K562 (cell line): Measurements from ENCODE around the gene CHURC1. TPM values are rescaled to one million over a fixed set of nuclear protein-coding genes. Genes with fewer than 3 reads are reported as not detected.

ENCODE experiments used
- ATAC-seq: fragments of 200-7000 bp; cut with Tn5 transposase; 3 replicates; pipeline ENCODE4 v1.9.1; 2020; ENCODE audit warnings: moderate library complexity
- BruUV-seq: library from RNA; stranded (reverse); fragments of 400-500 nt; replicated peaks from 2 replicates; lab custom pipeline; 2021; lab: Mats Ljungman, UMichigan
- CTCF ChIA-PET: fragments of 300-600 bp; formaldehyde crosslinking; extraction: SDS; loops from one replicate; lab custom pipeline; 2021; ENCODE audit warnings: low intra/inter-chr PET ratio; lab: Yijun Ruan, JAX
- POLR2A ChIA-PET: fragments of 300-600, 350-650 bp; sonication (Branson Sonifier 250); formaldehyde crosslinking; extraction: SDS; loops from one replicate; lab custom pipeline; 2021; ENCODE audit warnings: antibody characterized with exemption, inconsistent platforms; lab: Yijun Ruan, JAX
- DNase-seq, 4 experiments: peaks; one replicate each; pipeline versions ENCODE4 v3.0.0 to v3.0.0-alpha.2; 2011 to 2018; ENCODE audit warnings: low spot score in 3 of 4, mixed read lengths in 3 of 4; ENCODE audit errors: extremely low read depth in 1 of 4
- FAIRE-seq: peaks from 2 replicates; lab custom pipeline; 2011; peaks lifted over from hg19 to GRCh38; lab: Jason Lieb, UNC
- H2AFZ ChIP-seq: 2 replicates; pipeline ENCODE4 v1.6.0; 2011; ENCODE audit warnings: low read depth, low read length, control low read depth, inconsistent platforms
- H3K27ac ChIP-seq: fragments of 200-600 bp; 3 replicates; pipeline ENCODE4 v1.8.0; 2011; ENCODE audit warnings: low read depth, mild to moderate bottlenecking, control low read depth, inconsistent platforms, low read length, moderate library complexity, mixed read lengths; ENCODE audit errors: extremely low read depth
- H3K27me3 ChIP-seq, 2 experiments: fragments of 300-600 bp in 1 of 2; 2 replicates in 1 of 2; 3 replicates in 1 of 2; pipeline versions ENCODE4 v1.6.0 to v1.8.0; 2011; ENCODE audit warnings: inconsistent platforms in 2 of 2, low read length in 2 of 2, mild to moderate bottlenecking in 1 of 2, mixed read lengths in 1 of 2, moderate library complexity in 1 of 2; ENCODE audit not compliant: control insufficient read depth in 2 of 2, insufficient read depth in 2 of 2
- H3K36me3 ChIP-seq: fragments of 300-600 bp; 3 replicates; pipeline ENCODE4 v1.8.0; 2011; ENCODE audit warnings: mild to moderate bottlenecking, low read length, inconsistent platforms; ENCODE audit not compliant: control insufficient read depth, insufficient read depth
- H3K4me1 ChIP-seq, 2 experiments: fragments of 200-600 bp in 1 of 2; replicated peaks in 1 of 2; 2 replicates in 1 of 2; 3 replicates in 1 of 2; pipeline versions ENCODE4 v1.5.1 to v1.8.0; 2011; ENCODE audit warnings: inconsistent platforms in 2 of 2, low read length in 2 of 2, mild to moderate bottlenecking in 1 of 2, mixed read lengths in 1 of 2, moderate library complexity in 1 of 2; ENCODE audit not compliant: control insufficient read depth in 2 of 2, insufficient read depth in 2 of 2
- H3K4me2 ChIP-seq: 2 replicates; pipeline ENCODE4 v1.6.1; 2011; ENCODE audit warnings: low read length, control low read depth, inconsistent platforms, mixed read lengths; ENCODE audit not compliant: insufficient read depth
- H3K4me3 ChIP-seq: fragments of 200-600 bp; sonication (generic), shearing (Covaris generic); 2 replicates; pipeline ENCODE4 v1.5.1; 2016; ENCODE audit warnings: control low read depth, inconsistent platforms
- H3K79me2 ChIP-seq: fragments of 200-600 bp; 3 replicates; pipeline ENCODE4 v1.8.0; 2011; ENCODE audit warnings: low read length, inconsistent platforms; ENCODE audit not compliant: control insufficient read depth, insufficient read depth
- H3K9ac ChIP-seq, 2 experiments: 2 replicates each; pipeline versions ENCODE4 v1.6.0 to v1.6.1; 2011; ENCODE audit warnings: low read depth in 2 of 2, low read length in 2 of 2, control low read depth in 1 of 2, inconsistent platforms in 1 of 2, mild to moderate bottlenecking in 1 of 2, mixed read lengths in 1 of 2; ENCODE audit not compliant: insufficient read depth in 1 of 2
- H3K9me1 ChIP-seq: one replicate; pipeline ENCODE4 v1.6.0; 2011; ENCODE audit warnings: inconsistent platforms, mild to moderate bottlenecking, low read length, moderate library complexity; ENCODE audit not compliant: control insufficient read depth, insufficient read depth
- H3K9me3 ChIP-seq: replicated peaks from 2 replicates; pipeline ENCODE4 v1.5.1; 2011; ENCODE audit warnings: low read depth, low read length, inconsistent platforms; ENCODE audit not compliant: control insufficient read depth, insufficient read depth
- H4K20me1 ChIP-seq: replicated peaks from 2 replicates; pipeline ENCODE4 v1.6.1; 2011; ENCODE audit warnings: low read length, inconsistent platforms, mixed read lengths; ENCODE audit not compliant: control insufficient read depth, insufficient read depth
- ARID2 ChIP-seq: fragments of 450-650 bp; IDR thresholded peaks from 2 replicates; pipeline ENCODE4 v1.6.1; 2017; ENCODE audit warnings: antibody characterized with exemption, mild to moderate bottlenecking
- BRD9 ChIP-seq: fragments of 450-650 bp; IDR thresholded peaks from 2 replicates; pipeline ENCODE4 v1.6.1; 2018; ENCODE audit warnings: low read depth; ENCODE audit not compliant: partially characterized antibody
- FOXJ2 ChIP-seq: fragments of 200-800 bp; sonication (Bioruptor generic); IDR thresholded peaks from 2 replicates; pipeline ENCODE4 v1.6.1; 2016; ENCODE audit warnings: missing genetic modification characterization, missing compliant biosample characterization
- PCBP1 ChIP-seq: fragments of 200-400 bp; formaldehyde crosslinking; IDR thresholded peaks from 2 replicates; pipeline ENCODE4 v1.6.1; 2018; ENCODE audit warnings: mild to moderate bottlenecking, low read depth, low read length; ENCODE audit not compliant: poor library complexity, severe bottlenecking
- ZNF165 ChIP-seq: fragments of 250-450 bp; sonication (Bioruptor Pico); IDR thresholded peaks from 2 replicates; pipeline ENCODE4 v1.4.0; 2020; ENCODE audit warnings: borderline replicate concordance
- ZNF311 ChIP-seq: fragments of 250-450 bp; sonication (Bioruptor Pico); IDR thresholded peaks from 2 replicates; pipeline ENCODE4 v1.4.0; 2020; ENCODE audit warnings: mild to moderate bottlenecking, moderate library complexity
- ZNF584 ChIP-seq: fragments of 200-800 bp; sonication (Bioruptor generic); IDR thresholded peaks from 2 replicates; pipeline ENCODE4 v1.6.1; 2016; ENCODE audit warnings: low read depth, mild to moderate bottlenecking, missing genetic modification characterization, missing compliant biosample characterization
- WGBS: fragments of 100-300 bp; shearing (Covaris generic); methylation state at CpG from one replicate; pipeline ENCODE4 v1.1.6; 2016; ENCODE audit warnings: low coverage, mixed read lengths; ENCODE audit not compliant: insufficient coverage; ENCODE audit errors: missing lambda C conversion rate; 5-methylcytosine and 5-hydroxymethylcytosine counted together
- in situ Hi-C: fragments of 300-500 bp; cut with MboI; formaldehyde crosslinking; loops from 4 replicates; pipeline ENCODE4 v1.15.0; 2018; ENCODE audit warnings: inconsistent platforms, mixed read lengths
- intact Hi-C: fragments of 100-400 bp; cut with micrococcal nuclease; formaldehyde crosslinking; loops from 2 replicates; pipeline ENCODE4 v1.14.2; 2022
- polyA plus RNA-seq, 8 experiments: library from polyadenylated mRNA; depleted of rRNA in 4 of 8; stranded (reverse) in 5 of 8; unstranded in 3 of 8; fragments of >200 nt; fragmentation: Nextera tagmentation in 2 of 8; fragmentation: Illumina TruSeq in 1 of 8; extraction: Ambion mirVana in 2 of 8; extraction: Trizol in 1 of 8; gene quantifications; 2 replicates each; pipeline versions ENCODE4 v1.2.1 to v1.2.3, GENCODE V29; 2011 to 2014; ENCODE audit warnings: inconsistent platforms in 1 of 8, missing spikeins in 1 of 8
- total RNA-seq, 7 experiments: library from RNA; depleted of rRNA in 6 of 7; stranded (reverse); fragments of >200 nt in 6 of 7; fragmentation: Illumina TruSeq in 2 of 7; extraction: Trizol in 2 of 7; gene quantifications; 2 replicates each; pipeline versions ENCODE4 v1.2.1 to v1.2.3, GENCODE V29; 2011 to 2021; ENCODE audit warnings: low replicate concordance in 1 of 7
- TF ChIP-seq, protein P1 (sequence below): fragments of 150-350 bp; conservative IDR thresholded peaks from 2 replicates; pipeline ENCODE4 v1.6.1; 2014; ENCODE audit warnings: low read length

The CHURC1 gene
- total and polyA plus RNA-seq, 9 of the 15 experiments (the other 6 are each of a cell fraction or from before 2014, with no cell fraction given), result 27.3 to 239 (median 45.6) TPM

DNA sequence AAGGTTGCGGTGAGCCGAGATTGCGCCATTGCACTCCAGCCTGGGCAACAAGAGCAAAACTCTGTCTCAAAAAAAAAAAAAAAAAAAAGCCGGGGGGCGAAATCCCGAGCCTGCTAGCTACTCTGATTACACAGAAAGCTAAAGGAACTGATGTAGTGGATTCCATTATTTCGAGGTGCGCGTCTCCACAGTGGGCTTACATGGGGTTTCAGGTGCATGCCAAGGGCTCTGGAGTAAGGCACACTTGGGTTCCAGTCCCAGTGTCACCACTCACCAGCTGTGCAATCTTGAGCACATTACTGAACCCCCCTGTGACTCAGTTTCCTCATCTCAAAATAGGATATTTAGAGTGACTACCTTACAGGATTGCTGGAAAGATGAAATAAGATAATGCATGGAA, 59.6 kb downstream of the CHURC1 start:
- no peak overlapping the region for H3K27ac ChIP-seq
- no peaks in the 10 kb centered on the region for H3K36me3 ChIP-seq
- DNase-seq (no peak), FAIRE-seq (no peak), ATAC-seq (no peak)
- H3K9me3 ChIP-seq, result no peaks in the 10 kb centered on the region
- no peak for TF ChIP-seq PCBP1
- TF ChIP-seq FOXJ2, result no peak
- no peak for TF ChIP-seq ZNF165 (CRISPR knock-in tag)
- TF ChIP-seq BRD9, result no peak
- TF ChIP-seq ZNF311 (CRISPR knock-in tag), result no peak
- no peak for TF ChIP-seq ARID2
- TF ChIP-seq ZNF584 (CRISPR knock-in tag), result no peak
- TF ChIP-seq, protein P1, sequence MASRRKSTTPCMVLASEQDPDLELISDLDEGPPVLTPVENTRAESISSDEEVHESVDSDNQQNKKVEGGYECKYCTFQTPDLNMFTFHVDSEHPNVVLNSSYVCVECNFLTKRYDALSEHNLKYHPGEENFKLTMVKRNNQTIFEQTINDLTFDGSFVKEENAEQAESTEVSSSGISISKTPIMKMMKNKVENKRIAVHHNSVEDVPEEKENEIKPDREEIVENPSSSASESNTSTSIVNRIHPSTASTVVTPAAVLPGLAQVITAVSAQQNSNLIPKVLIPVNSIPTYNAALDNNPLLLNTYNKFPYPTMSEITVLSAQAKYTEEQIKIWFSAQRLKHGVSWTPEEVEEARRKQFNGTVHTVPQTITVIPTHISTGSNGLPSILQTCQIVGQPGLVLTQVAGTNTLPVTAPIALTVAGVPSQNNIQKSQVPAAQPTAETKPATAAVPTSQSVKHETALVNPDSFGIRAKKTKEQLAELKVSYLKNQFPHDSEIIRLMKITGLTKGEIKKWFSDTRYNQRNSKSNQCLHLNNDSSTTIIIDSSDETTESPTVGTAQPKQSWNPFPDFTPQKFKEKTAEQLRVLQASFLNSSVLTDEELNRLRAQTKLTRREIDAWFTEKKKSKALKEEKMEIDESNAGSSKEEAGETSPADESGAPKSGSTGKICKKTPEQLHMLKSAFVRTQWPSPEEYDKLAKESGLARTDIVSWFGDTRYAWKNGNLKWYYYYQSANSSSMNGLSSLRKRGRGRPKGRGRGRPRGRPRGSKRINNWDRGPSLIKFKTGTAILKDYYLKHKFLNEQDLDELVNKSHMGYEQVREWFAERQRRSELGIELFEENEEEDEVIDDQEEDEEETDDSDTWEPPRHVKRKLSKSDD, result no peak
- no peak overlapping the region for H2AFZ ChIP-seq
- H3K4me3 ChIP-seq, result no peak overlapping the region
- peaks cover 4 to 40% of the 10 kb centered on the region in 2 experiments; a peak in 3 of 5 replicates for H3K27me3 ChIP-seq
- intact Hi-C loops, result no loop called here
- BruUV-seq, result no TSS peak
- H3K9me1 ChIP-seq, result no peaks in the 10 kb centered on the region
- peaks cover 0 to 13% of the 10 kb centered on the region in 2 experiments; a peak in 2 of 5 replicates for H3K4me1 ChIP-seq
- ChIA-PET POLR2A (no interaction called here), CTCF (no interaction called here)
- no peaks in the 10 kb centered on the region for H3K79me2 ChIP-seq
- no peaks in the 10 kb centered on the region for H4K20me1 ChIP-seq
- no peak overlapping the region for H3K4me2 ChIP-seq
- 60% methylated on average over 1 of the region's 9 CpGs for WGBS
- in situ Hi-C loops, result no loop called here
- H3K9ac ChIP-seq, result no peak overlapping the region
